Osteoblast (primary cell): Measurements from ENCODE around the gene MEF2D. TPM values are rescaled to one million over a fixed set of nuclear protein-coding genes. Genes with fewer than 3 reads are reported as not detected.
A peak's percentile ranks its signal among the peaks of the same experiment; 100 is the strongest.

Experiments
- DNase-seq: peaks from one replicate; pipeline ENCODE4 v3.0.0; 2011; ENCODE audit warnings: low spot score, mixed read lengths; ENCODE audit not compliant: insufficient read length; ENCODE audit errors: missing footprints
- H2AFZ ChIP-seq: 2 replicates; pipeline ENCODE4 v1.6.0; 2011; ENCODE audit warnings: mild to moderate bottlenecking, low read length
- H3K27ac ChIP-seq: 2 replicates; pipeline ENCODE4 v1.5.1; 2011; ENCODE audit warnings: mild to moderate bottlenecking, low read depth, low read length, moderate library complexity
- H3K27me3 ChIP-seq: 2 replicates; pipeline ENCODE4 v1.6.0; 2012; ENCODE audit warnings: mild to moderate bottlenecking, control low read depth, inconsistent platforms, low read length, moderate library complexity; ENCODE audit not compliant: insufficient read depth
- H3K36me3 ChIP-seq: 2 replicates; pipeline ENCODE4 v1.5.1; 2011; ENCODE audit warnings: mild to moderate bottlenecking, low read length, control low read depth, moderate library complexity; ENCODE audit not compliant: insufficient read depth
- H3K4me1 ChIP-seq: 2 replicates; pipeline ENCODE4 v1.5.1; 2011; ENCODE audit warnings: mild to moderate bottlenecking, low read length, control low read depth, moderate library complexity; ENCODE audit not compliant: insufficient read depth
- H3K4me2 ChIP-seq: 2 replicates; pipeline ENCODE4 v1.6.0; 2011; ENCODE audit warnings: mild to moderate bottlenecking, low read length; ENCODE audit not compliant: insufficient read depth
- H3K4me3 ChIP-seq: fragments of 200-600 bp; sonication (generic); 3 replicates; pipeline ENCODE4 v1.5.1; 2012; ENCODE audit warnings: mild to moderate bottlenecking, low read length, inconsistent platforms; ENCODE audit not compliant: insufficient read depth
- H3K79me2 ChIP-seq: 2 replicates; pipeline ENCODE4 v1.6.0; 2012; ENCODE audit warnings: mild to moderate bottlenecking, low read length, control low read depth, inconsistent platforms; ENCODE audit not compliant: insufficient read depth
- H3K9me3 ChIP-seq: 2 replicates; pipeline ENCODE4 v1.5.1; 2011; ENCODE audit warnings: low read depth, low read length, control low read depth
- H4K20me1 ChIP-seq: 2 replicates; pipeline ENCODE4 v1.6.0; 2012; ENCODE audit warnings: mild to moderate bottlenecking, low read length, control low read depth; ENCODE audit not compliant: insufficient read depth
- total RNA-seq: library from RNA; depleted of rRNA; stranded (reverse); fragments of >200 nt; gene quantifications from 2 replicates; pipeline ENCODE4 v1.2.3, GENCODE V29; 2012
- TF ChIP-seq, protein P1 (sequence below): IDR thresholded peaks from 2 replicates; pipeline ENCODE4 v1.5.1; 2011; ENCODE audit warnings: mild to moderate bottlenecking, low read depth, low read length, moderate library complexity; ENCODE audit errors: extremely low read depth

MEF2D gene
- total RNA-seq, 1 donor: 14.1 TPM

DNA sequence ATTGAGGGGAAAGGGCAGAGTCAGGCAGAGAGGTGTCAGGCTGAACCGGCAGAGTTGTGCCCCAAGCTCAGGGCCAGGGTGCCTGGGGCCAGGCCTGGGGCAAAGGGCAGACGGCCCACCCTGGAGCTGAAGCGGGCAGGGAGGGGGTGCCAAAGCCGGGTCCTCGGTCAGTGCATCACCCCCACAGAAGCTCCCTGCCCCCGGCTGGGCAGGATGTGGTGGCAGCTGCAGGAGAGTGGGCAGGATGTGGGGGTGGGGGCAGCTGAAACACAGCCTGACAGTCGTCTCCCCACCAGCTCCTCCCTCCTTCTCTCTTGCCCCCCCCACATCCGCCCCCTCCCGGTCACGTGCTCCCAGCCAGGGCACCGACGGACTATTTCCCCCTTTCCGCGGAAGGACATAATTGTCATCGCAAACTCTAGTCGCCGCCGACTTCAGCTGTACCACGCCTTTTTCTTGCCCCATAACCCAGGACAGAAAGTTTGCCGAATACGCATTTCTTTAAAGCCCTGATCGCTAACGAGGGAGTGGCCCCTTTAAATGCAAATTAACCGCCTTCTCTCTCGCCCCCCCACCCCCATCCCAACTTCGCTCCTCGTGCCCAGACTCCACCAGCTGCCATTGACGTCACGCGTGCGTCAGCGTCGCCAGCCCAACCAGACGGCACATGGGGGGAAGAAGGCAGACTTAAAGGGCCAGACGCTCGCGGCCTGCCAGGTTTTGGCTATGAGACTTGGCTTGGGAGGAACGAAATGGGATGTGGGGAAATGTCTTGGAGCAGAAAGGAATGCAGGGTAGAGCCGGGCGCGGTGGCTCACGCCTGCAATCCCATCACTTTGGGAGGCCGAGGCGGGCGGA is 4.5 kb upstream of the MEF2D start:
- Histone ChIP-seq H3K9me3 (no peaks in the 10 kb centered on the region), H3K36me3 (no peaks in the 10 kb centered on the region), H3K27ac (peak overlapping the region; percentile 100), H3K4me3 (peak overlapping the region; percentile 54), H4K20me1 (no peaks in the 10 kb centered on the region), H3K4me1 (peaks cover 47% of the 10 kb centered on the region), H3K79me2 (peaks cover 6% of the 10 kb centered on the region), H3K4me2 (peak overlapping the region; percentile 85), H2AFZ (peak overlapping the region; percentile 81), H3K27me3 (no peaks in the 10 kb centered on the region)
- TF ChIP-seq, protein P1, sequence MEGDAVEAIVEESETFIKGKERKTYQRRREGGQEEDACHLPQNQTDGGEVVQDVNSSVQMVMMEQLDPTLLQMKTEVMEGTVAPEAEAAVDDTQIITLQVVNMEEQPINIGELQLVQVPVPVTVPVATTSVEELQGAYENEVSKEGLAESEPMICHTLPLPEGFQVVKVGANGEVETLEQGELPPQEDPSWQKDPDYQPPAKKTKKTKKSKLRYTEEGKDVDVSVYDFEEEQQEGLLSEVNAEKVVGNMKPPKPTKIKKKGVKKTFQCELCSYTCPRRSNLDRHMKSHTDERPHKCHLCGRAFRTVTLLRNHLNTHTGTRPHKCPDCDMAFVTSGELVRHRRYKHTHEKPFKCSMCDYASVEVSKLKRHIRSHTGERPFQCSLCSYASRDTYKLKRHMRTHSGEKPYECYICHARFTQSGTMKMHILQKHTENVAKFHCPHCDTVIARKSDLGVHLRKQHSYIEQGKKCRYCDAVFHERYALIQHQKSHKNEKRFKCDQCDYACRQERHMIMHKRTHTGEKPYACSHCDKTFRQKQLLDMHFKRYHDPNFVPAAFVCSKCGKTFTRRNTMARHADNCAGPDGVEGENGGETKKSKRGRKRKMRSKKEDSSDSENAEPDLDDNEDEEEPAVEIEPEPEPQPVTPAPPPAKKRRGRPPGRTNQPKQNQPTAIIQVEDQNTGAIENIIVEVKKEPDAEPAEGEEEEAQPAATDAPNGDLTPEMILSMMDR: no peak
- DNase-seq: peak; percentile 98

DNA sequence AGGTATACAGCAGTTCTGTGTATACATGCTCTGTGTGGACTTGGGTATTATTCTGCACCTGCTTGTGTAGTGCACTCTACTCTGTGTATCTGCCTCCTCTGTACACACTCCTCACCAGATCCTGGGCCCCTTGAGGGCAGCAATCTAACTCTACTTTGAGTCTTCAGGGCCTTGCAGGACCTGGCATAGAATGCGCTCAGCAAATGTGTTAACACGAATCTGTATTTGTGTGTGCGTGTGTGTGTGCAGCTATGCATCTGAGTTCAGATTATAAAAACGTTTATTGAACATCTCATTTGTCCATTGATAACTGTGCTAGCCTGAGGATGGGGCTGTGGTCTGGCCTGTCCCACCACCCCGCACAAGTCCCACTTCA is 3.9 kb upstream of the MEF2D start:
- peak overlapping the region; percentile 100 for H3K27ac ChIP-seq
- peaks cover 47% of the 10 kb centered on the region for H3K4me1 ChIP-seq
- DNase-seq: no peak
- TF ChIP-seq, protein P1: no peak
- H3K4me3 ChIP-seq: peak overlapping the region; percentile 54
- H3K27me3 ChIP-seq: no peaks in the 10 kb centered on the region
- H3K79me2 ChIP-seq: peaks cover 12% of the 10 kb centered on the region
- peak overlapping the region; percentile 85 for H3K4me2 ChIP-seq
- H3K36me3 ChIP-seq: no peaks in the 10 kb centered on the region
- no peaks in the 10 kb centered on the region for H3K9me3 ChIP-seq
- peak overlapping the region; percentile 52 for H2AFZ ChIP-seq
- peaks cover 3% of the 10 kb centered on the region for H4K20me1 ChIP-seq

DNA sequence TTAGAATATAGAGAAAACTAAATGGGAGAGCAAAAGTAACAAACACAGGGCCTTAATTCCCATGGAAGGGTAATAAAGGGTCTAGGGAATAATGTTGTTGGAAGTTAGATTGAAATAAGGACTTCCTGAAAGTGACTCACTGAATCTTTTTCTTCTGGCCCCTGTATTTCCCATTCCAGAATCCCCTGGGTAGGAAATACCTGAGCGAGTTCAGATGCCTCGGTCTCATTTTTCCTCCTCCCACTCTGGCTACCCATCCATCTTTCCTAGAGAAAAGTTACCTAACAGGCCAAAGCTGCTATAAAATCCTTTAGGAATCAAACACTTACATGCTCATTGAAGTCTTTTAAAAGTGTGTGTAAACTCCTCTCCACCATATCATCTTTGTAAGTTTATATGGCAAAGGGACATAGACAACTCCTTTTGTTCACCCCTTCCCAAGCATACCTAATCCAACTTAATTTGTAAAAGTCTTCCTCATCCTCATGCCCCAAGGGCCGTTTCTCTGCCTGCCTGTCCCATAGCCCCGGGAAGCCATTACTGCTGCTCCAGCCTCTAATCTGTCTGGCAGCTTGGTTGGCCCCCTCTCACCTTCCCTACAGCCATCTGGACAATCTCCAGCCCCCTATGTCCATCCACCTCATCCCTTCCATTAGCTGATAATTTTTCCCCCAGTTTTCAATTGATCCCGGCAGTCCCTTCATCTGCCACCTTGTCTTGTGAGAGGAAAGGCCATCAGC is 3.3 kb upstream of the MEF2D start:
- Histone ChIP-seq H3K4me1 (peaks cover 47% of the 10 kb centered on the region), H3K27ac (peak overlapping the region; percentile 100), H3K27me3 (no peaks in the 10 kb centered on the region), H4K20me1 (peaks cover 9% of the 10 kb centered on the region), H3K4me2 (peak overlapping the region; percentile 82), H3K79me2 (peaks cover 18% of the 10 kb centered on the region), H2AFZ (peak overlapping the region; percentile 52), H3K36me3 (no peaks in the 10 kb centered on the region), H3K4me3 (no peak overlapping the region), H3K9me3 (no peaks in the 10 kb centered on the region)
- no peak for DNase-seq
- TF ChIP-seq, protein P1: no peak
